Spinal cord (tissue), 10 donors: ENCODE measurements around the gene SSBP4. TPM values are rescaled to one million over a fixed set of nuclear protein-coding genes. Genes with fewer than 3 reads are reported as not detected.
"Not testable (repeated sequence)": the region's sequence is repeated elsewhere in the genome, so short reads cannot be mapped to it uniquely, and the experiment has no call there.

Experiments
- DNase-seq, 6 donors: peaks; one replicate each; pipeline versions ENCODE4 v3.0.0 to v3.0.0-alpha.2; 2013 to 2015; ENCODE audit warnings: low spot score in 6 of 6, low read depth in 4 of 6
- H3K27ac ChIP-seq: one replicate; pipeline ENCODE4 v1.5.1; 2013; ENCODE audit warnings: low read depth, low read length, control low read depth
- H3K27me3 ChIP-seq: one replicate; pipeline ENCODE4 v1.6.1; 2013; ENCODE audit warnings: low read length; ENCODE audit not compliant: control insufficient read depth, insufficient read depth
- H3K36me3 ChIP-seq: one replicate; pipeline ENCODE4 v1.6.1; 2013; ENCODE audit warnings: low read length; ENCODE audit not compliant: control insufficient read depth, insufficient read depth
- H3K4me1 ChIP-seq: one replicate; pipeline ENCODE4 v1.6.1; 2013; ENCODE audit warnings: low read length; ENCODE audit not compliant: control insufficient read depth, insufficient read depth
- H3K4me3 ChIP-seq: one replicate; pipeline ENCODE4 v1.5.1; 2013; ENCODE audit warnings: low read depth, low read length, control low read depth
- H3K9me3 ChIP-seq: one replicate; pipeline ENCODE4 v1.6.1; 2013; ENCODE audit warnings: low read length; ENCODE audit not compliant: control insufficient read depth, insufficient read depth
- WGBS: methylation state at CpG from one replicate; pipeline ENCODE4 v1.1.5; 2013; ENCODE audit warnings: missing lambda C conversion rate; ENCODE audit not compliant: insufficient coverage; 5-methylcytosine and 5-hydroxymethylcytosine counted together
- polyA plus RNA-seq, 2 donors: library from polyadenylated mRNA; unstranded; fragments of 120-200 nt; gene quantifications; one replicate each; pipeline ENCODE4 v1.2.1, GENCODE V29; 2013; ENCODE audit not compliant: insufficient read length in 2 of 2
- total RNA-seq, 2 donors: library from RNA; depleted of rRNA in 1 of 2; stranded (reverse); fragments of 120-200 nt in 1 of 2; fragments of >200 nt in 1 of 2; gene quantifications; one replicate each; pipeline versions ENCODE4 v1.2.3 to v1.2.4, GENCODE V29; 2013 to 2014
- donor health status: healthy.

The SSBP4 gene
- total and polyA plus RNA-seq, 4 donors, result 33.5 to 166 (median 128) TPM

GRCh38 chr19:18392417-18392816, 26.8 kb upstream of the SSBP4 start:
- Histone ChIP-seq H3K27ac (no peak overlapping the region), H3K27me3 (peaks cover 7% of the 10 kb centered on the region), H3K36me3 (no peaks in the 10 kb centered on the region), H3K4me1 (peaks cover 17% of the 10 kb centered on the region), H3K9me3 (no peaks in the 10 kb centered on the region), H3K4me3 (no peak overlapping the region)
- DNase-seq, result no peak
- 80% methylated on average over 1 of the region's 11 CpGs for WGBS

- Histone ChIP-seq H3K4me3 (no peak overlapping the region), H3K36me3 (no peaks in the 10 kb centered on the region), H3K27ac (no peak overlapping the region), H3K27me3 (peaks cover 6% of the 10 kb centered on the region), H3K4me1 (peaks cover 18% of the 10 kb centered on the region), H3K9me3 (no peaks in the 10 kb centered on the region)
- DNase-seq, result no peak
- WGBS, result 91% methylated on average over 4 of the region's 5 CpGs
Measured at GRCh38 chr19:18392926-18393325, 26.3 kb upstream of the SSBP4 start.

GRCh38 chr19:18393836-18394235, 25.4 kb upstream of the SSBP4 start:
- Histone ChIP-seq H3K4me1 (peaks cover 9% of the 10 kb centered on the region), H3K9me3 (no peaks in the 10 kb centered on the region), H3K27me3 (peaks cover 2% of the 10 kb centered on the region), H3K36me3 (no peaks in the 10 kb centered on the region), H3K27ac (no peak overlapping the region), H3K4me3 (no peak overlapping the region)
- no peak for DNase-seq
- WGBS, result 82% methylated on average over 7 of the region's 7 CpGs

GRCh38 chr19:18396471-18397241, 22.5 kb upstream of the SSBP4 start:
- no peaks in the 10 kb centered on the region for H3K36me3 ChIP-seq
- H3K27me3 ChIP-seq, result peaks cover 2% of the 10 kb centered on the region
- H3K4me3 ChIP-seq, result no peak overlapping the region
- H3K4me1 ChIP-seq, result peaks cover 8% of the 10 kb centered on the region
- no peak for DNase-seq
- WGBS, result 64% methylated on average over 35 of the region's 37 CpGs
- H3K27ac ChIP-seq, result no peak overlapping the region
- no peaks in the 10 kb centered on the region for H3K9me3 ChIP-seq

- Histone ChIP-seq H3K4me3 (no peak within 1 kb of the TSS), H3K36me3 (no peaks in the 10 kb centered on the region), H3K9me3 (no peaks in the 10 kb centered on the region), H3K4me1 (peaks cover 8% of the 10 kb centered on the region), H3K27ac (no peak within 1 kb of the TSS), H3K27me3 (peaks cover 2% of the 10 kb centered on the region)
- WGBS, result 15% methylated on average over 31 of the region's 33 CpGs
- no peak for DNase-seq
Measured at GRCh38 chr19:18397242-18398202, 21.7 kb upstream of the SSBP4 start, which contains the start of gene LRRC25. Gene LRRC25, minus strand, starts transcription at chr19:18397622. Its CDS starts 659 bp downstream, at chr19:18396963.

GRCh38 chr19:18399008-18399407, 20.2 kb upstream of the SSBP4 start:
- no peak overlapping the region for H3K27ac ChIP-seq
- 66% methylated on average over 6 of the region's 6 CpGs for WGBS
- H3K27me3 ChIP-seq, result peaks cover 2% of the 10 kb centered on the region

GRCh38 chr19:18401580-18402112, 17.6 kb upstream of the SSBP4 start:
- no peaks in the 10 kb centered on the region for H3K9me3 ChIP-seq
- H3K27me3 ChIP-seq, result peaks cover 2% of the 10 kb centered on the region
- H3K36me3 ChIP-seq, result no peaks in the 10 kb centered on the region
- peak in 1 of 6 donors; percentile 66 for DNase-seq
- WGBS, result 57% methylated on average over 7 of the region's 7 CpGs
- H3K4me1 ChIP-seq, result peaks cover 8% of the 10 kb centered on the region
- H3K27ac ChIP-seq, result no peak overlapping the region
- H3K4me3 ChIP-seq, result no peak overlapping the region

More at GRCh38 chr19:18399008-18399407, 20.2 kb upstream of the SSBP4 start:
- Histone ChIP-seq H3K36me3 (no peaks in the 10 kb centered on the region), H3K4me1 (peaks cover 8% of the 10 kb centered on the region), H3K9me3 (no peaks in the 10 kb centered on the region), H3K4me3 (no peak overlapping the region)
- DNase-seq, result no peak

GRCh38 chr19:18402455-18403248, 16.5 kb upstream of the SSBP4 start:
- H3K4me1 ChIP-seq, H3K27me3 ChIP-seq, H3K36me3 ChIP-seq, H3K27ac ChIP-seq, DNase-seq, H3K9me3 ChIP-seq, H3K4me3 ChIP-seq: not testable (repeated sequence)
- WGBS, result 71% methylated on average over 11 of the region's 18 CpGs

- not testable (repeated sequence) for H3K4me3 ChIP-seq, H3K27ac ChIP-seq, DNase-seq, H3K4me1 ChIP-seq, H3K9me3 ChIP-seq, H3K36me3 ChIP-seq, H3K27me3 ChIP-seq
- WGBS, result 90% methylated on average over 6 of the region's 11 CpGs
Measured at GRCh38 chr19:18405754-18406153, 13.4 kb upstream of the SSBP4 start.
